ENCODE measurements around the gene TBC1D13.

DNA sequence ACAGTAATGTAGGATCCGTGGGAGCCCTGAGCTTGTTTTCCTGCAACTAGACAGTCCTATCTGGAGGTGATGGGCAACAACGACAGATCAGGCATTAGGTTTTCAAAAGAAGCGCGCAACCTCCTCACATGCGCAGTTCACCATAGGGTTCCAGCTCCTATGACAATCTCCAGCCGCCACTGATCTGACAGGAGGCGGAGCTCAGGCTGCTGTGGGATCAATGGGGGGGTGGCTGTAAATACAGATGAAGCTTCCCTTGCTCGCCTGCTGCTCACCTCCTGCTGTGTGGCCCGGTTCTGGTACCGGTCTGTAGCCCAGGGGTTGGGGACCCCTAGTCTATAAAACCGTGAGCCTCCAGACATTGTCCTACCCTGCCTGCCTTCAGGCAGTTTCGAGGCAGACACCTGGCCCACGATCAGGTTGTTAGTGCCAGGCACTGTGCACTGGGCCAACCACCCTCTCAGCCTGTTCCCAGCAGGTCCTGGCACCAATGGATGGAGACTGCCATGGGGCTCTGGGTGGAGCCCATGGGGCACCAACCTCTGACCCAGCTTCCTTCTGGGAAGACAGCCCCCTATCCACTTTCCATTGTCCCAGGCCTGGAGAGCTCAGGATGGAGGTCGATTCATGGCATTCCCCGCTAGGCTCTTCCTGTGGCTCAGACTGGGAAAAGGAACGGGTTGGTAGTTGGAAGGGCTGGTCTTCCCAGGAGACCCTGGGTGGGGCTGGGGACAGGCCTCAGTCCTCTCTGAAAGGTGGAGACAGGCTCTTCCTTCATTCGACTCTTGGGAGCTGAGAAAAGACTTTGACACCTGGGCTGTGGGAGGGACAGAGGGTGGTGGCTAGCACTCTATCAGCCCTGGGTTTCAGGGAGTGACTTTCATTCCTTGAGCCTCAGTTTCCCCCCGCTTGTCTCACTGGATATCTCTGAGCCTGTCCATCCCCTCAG lies 32.9 kb downstream of the TBC1D13 start:
- TF ChIP-seq TAF1 (IDR thresholded peaks at IDR 0.05; ENCODE audit: borderline replicate concordance, insufficient read depth, low read length) (no peak), POLR2AphosphoS5 (IDR thresholded peaks at IDR 0.05; ENCODE audit: low read depth, low read length) (no peak), SIN3A (IDR thresholded peaks at IDR 0.05; ENCODE audit: borderline replicate concordance, insufficient read depth, low read length) (no peak), FOXP2 (optimal IDR thresholded peaks at IDR 0.05; ENCODE audit: borderline replicate concordance, extremely low read depth, extremely low read length, insufficient read depth) (no peak)

Measured in PFSK-1 (cell line).